Measurements from ENCODE around the gene FOXN4.

FOXN4 gene

GRCh38 chr12:109247831-109248654, 61.0 kb downstream of the FOXN4 start:
- no peak overlapping the region for H3K4me3 ChIP-seq (ENCODE audit: low read length)
- TF ChIP-seq ZNF274 (IDR thresholded peaks at IDR 0.05; ENCODE audit: low read depth, low read length) = no peak

- TF ChIP-seq ZNF274 (IDR thresholded peaks at IDR 0.05; ENCODE audit: low read depth, low read length) = no peak
- H3K4me3 ChIP-seq (ENCODE audit: low read length) = no peak overlapping the region
Measured at GRCh38 chr12:109246221-109246620, 62.9 kb downstream of the FOXN4 start.

- no peak overlapping the region for H3K4me3 ChIP-seq (ENCODE audit: low read length)
- no peak for TF ChIP-seq ZNF274 (IDR thresholded peaks at IDR 0.05; ENCODE audit: low read depth, low read length)
Measured at GRCh38 chr12:109244073-109244472, 65.0 kb downstream of the FOXN4 start.

- H3K4me3 ChIP-seq (ENCODE audit: low read length) = no peak overlapping the region
- TF ChIP-seq ZNF274 (IDR thresholded peaks at IDR 0.05; ENCODE audit: low read depth, low read length) = no peak
Measured at GRCh38 chr12:109241936-109242335, 67.1 kb downstream of the FOXN4 start.

- no peak overlapping the region for H3K4me3 ChIP-seq (ENCODE audit: low read length)
- TF ChIP-seq ZNF274 (IDR thresholded peaks at IDR 0.05; ENCODE audit: low read depth, low read length) = no peak
Measured at GRCh38 chr12:109240365-109240764, 68.7 kb downstream of the FOXN4 start.

- TF ChIP-seq ZNF274 (IDR thresholded peaks at IDR 0.05; ENCODE audit: low read depth, low read length) = no peak
- no peak overlapping the region for H3K4me3 ChIP-seq (ENCODE audit: low read length)
Measured at GRCh38 chr12:109239691-109240090, 69.4 kb downstream of the FOXN4 start.

- TF ChIP-seq ZNF274 (IDR thresholded peaks at IDR 0.05; ENCODE audit: low read depth, low read length) = no peak
Measured at GRCh38 chr12:109239179-109239578, 69.9 kb downstream of the FOXN4 start.

GRCh38 chr12:109236257-109236656, 72.8 kb downstream of the FOXN4 start:
- no peak for TF ChIP-seq ZNF274 (IDR thresholded peaks at IDR 0.05; ENCODE audit: low read depth, low read length)
- H3K4me3 ChIP-seq (ENCODE audit: low read length) = no peak overlapping the region

More at GRCh38 chr12:109239179-109239578, 69.9 kb downstream of the FOXN4 start:
- H3K4me3 ChIP-seq (ENCODE audit: low read length) = no peak overlapping the region

GRCh38 chr12:109234012-109234411, 75.1 kb downstream of the FOXN4 start:
- no peak overlapping the region for H3K4me3 ChIP-seq (ENCODE audit: low read length)
- no peak for TF ChIP-seq ZNF274 (IDR thresholded peaks at IDR 0.05; ENCODE audit: low read depth, low read length)

GRCh38 chr12:109232731-109233130, 76.4 kb downstream of the FOXN4 start:
- H3K4me3 ChIP-seq (ENCODE audit: low read length) = no peak overlapping the region
- no peak for TF ChIP-seq ZNF274 (IDR thresholded peaks at IDR 0.05; ENCODE audit: low read depth, low read length)

- no peak overlapping the region for H3K4me3 ChIP-seq (ENCODE audit: low read length)
- no peak for TF ChIP-seq ZNF274 (IDR thresholded peaks at IDR 0.05; ENCODE audit: low read depth, low read length)
Measured at GRCh38 chr12:109230193-109230592, 78.9 kb downstream of the FOXN4 start.

GRCh38 chr12:109228664-109229063, 80.4 kb downstream of the FOXN4 start:
- H3K4me3 ChIP-seq (ENCODE audit: low read length) = no peak overlapping the region
- TF ChIP-seq ZNF274 (IDR thresholded peaks at IDR 0.05; ENCODE audit: low read depth, low read length) = no peak

Measured in GM08714 (cell line).